Measurements from ENCODE around the gene FAM98B. TPM values are rescaled to one million over a fixed set of nuclear protein-coding genes. Genes with fewer than 3 reads are reported as not detected.

FAM98B gene
- total RNA-seq, result 12.1 and 14.4 TPM in 2 replicates

GRCh38 chr15:38453971-38454695 lies at the start of gene FAM98B:
TSS of gene FAM98B (plus strand) at chr15:38454127. CDS start at chr15:38454162, 35 bp downstream.

Other genes with a start within 250 kb of the FAM98B start
- 22.2 and 24.5 TPM in 2 replicates for gene SPRED1, start 201.3 kb upstream of the FAM98B start, total RNA-seq
- gene RASGRP1, start 110.7 kb downstream of the FAM98B start, total RNA-seq, result under 0.01 and 0.76 TPM in 2 replicates

Data from vein endothelial cell (primary cell).